GM12878 (cell line): Measurements from ENCODE around the gene TRIM47. TPM values are rescaled to one million over a fixed set of nuclear protein-coding genes. Genes with fewer than 3 reads are reported as not detected.

Source experiments
- ATF2 ChIP-seq: IDR thresholded peaks from 2 replicates; pipeline ENCODE4 v1.6.1; 2012; ENCODE audit warnings: low read length, inconsistent platforms
- ATF7 ChIP-seq: fragments of 450-650 bp; IDR thresholded peaks from 2 replicates; pipeline ENCODE4 v1.6.1; 2016; ENCODE audit warnings: low read depth, mild to moderate bottlenecking
- BHLHE40 ChIP-seq, 2 experiments: fragments of 450-650 bp in 1 of 2; IDR thresholded peaks; 2 replicates each; pipeline ENCODE4 v1.6.1; 2011 to 2017; ENCODE audit warnings: low read depth in 2 of 2, borderline replicate concordance in 1 of 2, improper control_type of control experiment in 1 of 2, low read length in 1 of 2, mild to moderate bottlenecking in 1 of 2
- CBFB ChIP-seq: IDR thresholded peaks from 2 replicates; pipeline ENCODE4 v1.6.1; 2016; ENCODE audit warnings: antibody characterized with exemption, low read depth
- CBX3 ChIP-seq: fragments of 200-600 bp; sonication (generic); IDR thresholded peaks from 2 replicates; pipeline ENCODE4 v1.6.1; 2016; ENCODE audit warnings: low read depth, borderline replicate concordance
- CEBPB ChIP-seq, 2 experiments: fragments of 150-350 bp in 1 of 2; IDR thresholded peaks; 2 replicates each; pipeline ENCODE4 v1.6.1; 2012 to 2014; ENCODE audit warnings: low read depth in 2 of 2, low read length in 2 of 2, borderline replicate concordance in 1 of 2, inconsistent platforms in 1 of 2
- CHD1 ChIP-seq: IDR thresholded peaks from 2 replicates; pipeline ENCODE4 v1.6.1; 2012; ENCODE audit warnings: low read depth, low read length, improper control_type of control experiment
- E2F8 ChIP-seq: fragments of 450-650 bp; IDR thresholded peaks from 2 replicates; pipeline ENCODE4 v1.6.1; 2018; ENCODE audit warnings: mild to moderate bottlenecking, low read depth, moderate library complexity; ENCODE audit not compliant: partially characterized antibody
- ETV6 ChIP-seq, 2 experiments: fragments of 450-650 bp in 1 of 2; IDR thresholded peaks in 1 of 2; conservative IDR thresholded peaks in 1 of 2; 2 replicates each; pipeline ENCODE4 v1.6.1; 2014; ENCODE audit warnings: antibody characterized with exemption in 1 of 2, borderline replicate concordance in 1 of 2, low read depth in 1 of 2, mild to moderate bottlenecking in 1 of 2, moderate library complexity in 1 of 2
- EZH2 ChIP-seq: IDR thresholded peaks from 2 replicates; pipeline ENCODE4 v1.6.1; 2012; ENCODE audit warnings: low read depth, mild to moderate bottlenecking, control low read depth, inconsistent platforms, low read length, borderline replicate concordance; ENCODE audit not compliant: control insufficient read depth
- FOXM1 ChIP-seq: IDR thresholded peaks from 2 replicates; pipeline ENCODE4 v1.6.1; 2012; ENCODE audit warnings: low read depth, mild to moderate bottlenecking, inconsistent platforms, low read length, moderate library complexity
- GATAD2B ChIP-seq: fragments of 450-650 bp; conservative IDR thresholded peaks from 2 replicates; pipeline ENCODE4 v1.6.1; 2017; ENCODE audit warnings: low read depth, mild to moderate bottlenecking, moderate library complexity
- HCFC1 ChIP-seq: fragments of 150-350 bp; IDR thresholded peaks from 2 replicates; pipeline ENCODE4 v1.6.1; 2014; ENCODE audit warnings: low read length
- KDM1A ChIP-seq: fragments of 200-600 bp; sonication (generic); IDR thresholded peaks from 2 replicates; pipeline ENCODE4 v1.6.1; 2016; ENCODE audit warnings: borderline replicate concordance
- MXI1 ChIP-seq: fragments of 150-350 bp; IDR thresholded peaks from 2 replicates; pipeline ENCODE4 v1.6.1; 2011; ENCODE audit warnings: low read depth, mild to moderate bottlenecking, inconsistent platforms, low read length, improper control_type of control experiment
- MYB ChIP-seq: fragments of 150-350 bp; IDR thresholded peaks from 2 replicates; pipeline ENCODE4 v1.6.1; 2014; ENCODE audit warnings: mild to moderate bottlenecking, low read depth, low read length, borderline replicate concordance
- PAX8 ChIP-seq: fragments of 450-650 bp; IDR thresholded peaks from 2 replicates; pipeline ENCODE4 v1.6.1; 2017; ENCODE audit warnings: mild to moderate bottlenecking, moderate library complexity
- POLR2A ChIP-seq: IDR thresholded peaks from 2 replicates; pipeline ENCODE4 v1.6.1; 2011; ENCODE audit warnings: low read depth, mild to moderate bottlenecking, low read length
- SREBF2 ChIP-seq: IDR thresholded peaks from 2 replicates; pipeline ENCODE4 v1.6.1; 2012; ENCODE audit warnings: mild to moderate bottlenecking, low read length
- SRF ChIP-seq, 2 experiments: IDR thresholded peaks; 2 replicates each; pipeline ENCODE4 v1.6.1; 2011; ENCODE audit warnings: low read depth in 2 of 2, low read length in 2 of 2, mild to moderate bottlenecking in 1 of 2, moderate library complexity in 1 of 2
- SUZ12 ChIP-seq: fragments of 200-600 bp; sonication (generic); IDR thresholded peaks from one replicate; pipeline ENCODE4 v1.6.1; 2018; ENCODE audit warnings: antibody characterized with exemption, mild to moderate bottlenecking; ENCODE audit not compliant: unreplicated experiment
- TCF12 ChIP-seq: IDR thresholded peaks from 2 replicates; pipeline ENCODE4 v1.6.1; 2011; ENCODE audit warnings: low read depth, mild to moderate bottlenecking, low read length
- polyA plus RNA-seq, 11 experiments: library from polyadenylated mRNA; depleted of rRNA in 4 of 11; unstranded in 6 of 11; stranded (reverse) in 5 of 11; fragments of >200 nt; fragmentation: Nextera tagmentation in 4 of 11; fragmentation: Illumina TruSeq in 1 of 11; extraction: Ambion mirVana in 4 of 11; extraction: Trizol in 1 of 11; gene quantifications; 1 replicate in 1 of 11; 2 replicates in 10 of 11; pipeline versions ENCODE4 v1.2.1 to v1.2.3, GENCODE V29; 2011 to 2016; ENCODE audit warnings: inconsistent platforms in 2 of 11, missing spikeins in 2 of 11, low read depth in 1 of 11
- total RNA-seq, 4 experiments: library from RNA; depleted of rRNA in 3 of 4; stranded (reverse); fragments of >200 nt in 3 of 4; fragmentation: Illumina TruSeq in 1 of 4; extraction: Trizol in 1 of 4; gene quantifications; 2 replicates each; pipeline versions ENCODE4 v1.2.1 to v1.2.3, GENCODE V29; 2013 to 2021
- TF ChIP-seq, protein P1 (sequence below): IDR thresholded peaks from 2 replicates; pipeline ENCODE4 v1.6.1; 2011; ENCODE audit warnings: borderline replicate concordance, low read depth, mild to moderate bottlenecking, moderate library complexity, low read length; ENCODE audit not compliant: insufficient read depth, poor library complexity, severe bottlenecking

The TRIM47 gene
- total and polyA plus RNA-seq, 10 of the 15 experiments (the other 5 are each of a cell fraction or from before 2014, with no cell fraction given): 0.35 to 9.7 (median 5.3) TPM

DNA sequence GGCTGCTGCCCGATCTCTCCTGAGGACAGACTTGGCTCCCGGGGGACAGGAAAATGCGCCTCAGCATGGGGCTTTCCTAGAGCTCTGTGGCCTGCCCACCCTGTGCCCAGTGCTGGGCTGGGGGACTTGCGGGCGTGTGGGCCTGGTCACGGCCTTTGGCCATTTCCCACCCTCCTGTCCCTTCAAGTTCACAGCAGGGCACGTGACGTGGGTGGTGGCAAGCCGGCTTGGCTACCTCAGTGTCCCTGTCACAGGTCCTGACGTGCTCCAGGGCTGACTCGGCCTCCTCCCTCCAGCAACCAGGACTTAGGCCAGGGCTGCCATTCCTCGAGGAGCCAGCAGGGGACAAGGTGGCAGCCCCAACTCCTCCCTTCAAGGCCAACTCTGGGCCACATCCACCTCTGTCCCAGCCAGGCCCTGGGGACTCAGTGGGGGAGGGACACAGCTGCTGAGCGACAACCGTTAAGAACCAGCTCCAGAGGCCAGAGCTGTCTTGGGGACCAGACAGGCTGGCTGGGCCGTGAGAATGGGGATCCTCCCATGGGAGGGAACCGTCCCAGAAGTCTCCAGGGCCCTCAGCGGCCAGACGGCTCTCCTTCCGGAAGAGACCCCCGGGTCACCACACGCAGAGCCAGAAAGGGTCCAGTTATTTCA, 33.2 kb downstream of the TRIM47 start (continued):
- no peak for TF ChIP-seq CBFB
- no peak for TF ChIP-seq FOXM1
- no peak for TF ChIP-seq KDM1A
- no peak for TF ChIP-seq ETV6 (conservative IDR thresholded peaks at IDR 0.05 in 1 of 2, IDR thresholded peaks at IDR 0.05 in 1 of 2; ENCODE audit: borderline replicate concordance in 1 of 2, low read depth in 1 of 2)
- no peak for TF ChIP-seq PAX8
- TF ChIP-seq SREBF2: no peak
- no peak for TF ChIP-seq E2F8
- peak in 1 of 2 experiments; percentile 5; a peak in 1 of 4 replicates for TF ChIP-seq CEBPB (IDR thresholded peaks at IDR 0.05; ENCODE audit: borderline replicate concordance in 1 of 2, low read depth in 2 of 2, low read length in 2 of 2)
- TF ChIP-seq, protein P1, sequence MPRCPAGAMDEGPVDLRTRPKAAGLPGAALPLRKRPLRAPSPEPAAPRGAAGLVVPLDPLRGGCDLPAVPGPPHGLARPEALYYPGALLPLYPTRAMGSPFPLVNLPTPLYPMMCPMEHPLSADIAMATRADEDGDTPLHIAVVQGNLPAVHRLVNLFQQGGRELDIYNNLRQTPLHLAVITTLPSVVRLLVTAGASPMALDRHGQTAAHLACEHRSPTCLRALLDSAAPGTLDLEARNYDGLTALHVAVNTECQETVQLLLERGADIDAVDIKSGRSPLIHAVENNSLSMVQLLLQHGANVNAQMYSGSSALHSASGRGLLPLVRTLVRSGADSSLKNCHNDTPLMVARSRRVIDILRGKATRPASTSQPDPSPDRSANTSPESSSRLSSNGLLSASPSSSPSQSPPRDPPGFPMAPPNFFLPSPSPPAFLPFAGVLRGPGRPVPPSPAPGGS: no peak
- TF ChIP-seq MXI1: no peak; the same call in 1 of the 2 replicates
- no peak for TF ChIP-seq MYB
- no peak for TF ChIP-seq ATF2
- no peak for TF ChIP-seq HCFC1
- no peak for TF ChIP-seq SRF (IDR thresholded peaks at IDR 0.05; ENCODE audit: low read depth in 2 of 2, low read length in 2 of 2)
- peak; percentile 59; the same call in 1 of the 2 replicates for TF ChIP-seq POLR2A
- peak; percentile 76; the same call in 1 of the 2 replicates for TF ChIP-seq TCF12
- peak; percentile 82 to 95 for TF ChIP-seq BHLHE40 (IDR thresholded peaks at IDR 0.05; ENCODE audit: borderline replicate concordance in 1 of 2, low read depth in 2 of 2, low read length in 1 of 2)
- TF ChIP-seq CBX3: no peak
- no peak for TF ChIP-seq CHD1
- no peak for TF ChIP-seq EZH2
- peak; percentile 96 for TF ChIP-seq GATAD2B
- no peak for TF ChIP-seq SUZ12
- 0 out of 2 replicates have a peak, but pooled peaks have one; percentile 11 for TF ChIP-seq ATF7
